GM12865 (cell line): ENCODE results near the gene NEK1.

ENCODE experiments used
- DNase-seq: peaks from one replicate; pipeline ENCODE4 v3.0.0; 2010; ENCODE audit warnings: low read depth
- H3K4me3 ChIP-seq: 2 replicates; pipeline ENCODE4 v1.5.1; 2011; ENCODE audit warnings: mild to moderate bottlenecking, low read depth, low read length, control low read depth
- CTCF ChIP-seq: IDR thresholded peaks from 2 replicates; pipeline ENCODE4 v1.5.1; 2011; ENCODE audit warnings: low read length, control low read depth, low read depth, inconsistent platforms; ENCODE audit not compliant: insufficient read depth; ENCODE audit errors: missing control alignments

NEK1 gene

GRCh38 chr4:169645627-169646026, 33.2 kb upstream of the NEK1 start:
- no peak for DNase-seq
- H3K4me3 ChIP-seq, result no peak overlapping the region
- no peak for TF ChIP-seq CTCF

- no peak overlapping the region for H3K4me3 ChIP-seq
- no peak for TF ChIP-seq CTCF
- DNase-seq, result no peak
Measured at GRCh38 chr4:169644802-169645201, 32.4 kb upstream of the NEK1 start.

GRCh38 chr4:169640261-169640870, 28.0 kb upstream of the NEK1 start:
- no peak overlapping the region for H3K4me3 ChIP-seq
- DNase-seq, result no peak
- no peak for TF ChIP-seq CTCF

- no peak for TF ChIP-seq CTCF
- DNase-seq, result no peak
- no peak overlapping the region for H3K4me3 ChIP-seq
Measured at GRCh38 chr4:169634975-169635374, 22.6 kb upstream of the NEK1 start.

GRCh38 chr4:169632896-169633295, 20.5 kb upstream of the NEK1 start:
- H3K4me3 ChIP-seq, result no peak overlapping the region
- DNase-seq, result no peak
- TF ChIP-seq CTCF, result no peak

GRCh38 chr4:169630069-169630468, 17.7 kb upstream of the NEK1 start:
- DNase-seq, result no peak
- no peak for TF ChIP-seq CTCF
- no peak overlapping the region for H3K4me3 ChIP-seq

GRCh38 chr4:169628579-169628978, 16.2 kb upstream of the NEK1 start:
- no peak overlapping the region for H3K4me3 ChIP-seq
- DNase-seq, result no peak
- no peak for TF ChIP-seq CTCF
